Measurements from ENCODE around the gene GID8.

- no peak for TF ChIP-seq POLR2A (IDR thresholded peaks at IDR 0.05)
- no peak for TF ChIP-seq CTCF (IDR thresholded peaks at IDR 0.05)
These were observed 29.8 kb downstream of the GID8 start for GRCh38 chr20:62967628-62968351.
